Measurements from ENCODE around the gene ATP7B.

ATP7B gene

DNA sequence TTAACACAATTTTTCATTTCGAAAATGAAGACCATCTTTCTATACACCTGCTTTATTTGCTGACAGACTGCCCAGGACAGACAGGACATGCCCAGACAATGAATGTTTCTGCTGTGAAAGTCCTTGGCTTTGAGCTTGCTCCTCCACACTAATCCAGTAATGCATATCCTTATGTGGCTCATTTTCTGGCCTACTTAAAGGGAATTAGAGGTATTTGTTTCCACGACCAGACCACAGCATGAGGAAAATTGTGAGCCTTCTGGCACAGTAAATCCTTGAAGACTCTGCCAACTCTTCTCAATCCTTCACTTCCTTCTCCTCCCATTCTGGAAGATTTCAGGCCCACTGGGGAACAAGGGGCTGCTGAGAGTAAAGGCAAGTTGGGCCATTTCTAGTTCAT lies 123.8 kb downstream of the ATP7B start:
- DNase-seq, result no peak

DNA sequence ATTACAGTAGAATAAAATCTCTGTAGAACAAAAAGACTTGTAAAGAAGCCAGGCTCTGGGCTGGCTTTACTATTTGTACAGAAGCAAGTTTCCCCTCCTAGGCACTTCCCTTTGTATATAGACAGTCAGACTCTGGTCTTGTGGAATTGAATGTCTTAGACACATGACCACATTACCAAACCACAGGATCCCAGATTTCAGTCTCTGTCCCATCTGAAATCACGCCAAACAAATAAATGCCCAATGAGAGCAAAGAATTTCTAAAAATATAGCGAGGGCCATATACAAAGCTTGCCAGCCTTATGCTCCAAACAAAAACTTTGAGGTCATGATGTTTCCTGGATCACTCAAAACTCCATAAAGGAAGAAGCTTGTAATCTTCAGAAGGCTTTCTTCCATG lies 125.6 kb downstream of the ATP7B start:
- DNase-seq, result no peak

DNA sequence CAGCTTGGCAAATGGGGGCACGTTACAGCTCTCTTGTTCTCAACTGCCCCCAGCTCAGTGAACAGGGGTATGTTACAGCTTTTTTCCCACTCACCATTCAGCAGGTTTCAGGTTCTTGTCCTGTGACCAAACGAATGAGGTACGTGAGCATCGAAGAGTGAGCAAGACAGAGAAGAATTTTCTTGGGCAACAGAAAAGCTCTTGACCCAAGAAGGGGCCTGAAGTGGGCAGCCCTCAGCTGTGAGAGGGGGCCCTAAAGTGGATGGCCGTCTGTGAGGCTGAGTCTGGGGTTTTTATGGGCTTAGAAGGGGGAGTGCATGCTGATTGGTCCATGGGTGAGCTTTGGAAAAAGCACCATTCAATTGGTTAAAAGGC lies 128.0 kb downstream of the ATP7B start:
- no peak for DNase-seq

Measured in fibroblast of skin of scalp (primary cell).